PC-3 (cell line): ENCODE data around the gene IL31. TPM values are rescaled to one million over a fixed set of nuclear protein-coding genes. Genes with fewer than 3 reads are reported as not detected.

Experiments
- ATAC-seq: fragments of 200-7000 bp; cut with Tn5 transposase; 2 replicates; pipeline ENCODE4 v1.9.1; 2020; ENCODE audit warnings: mild to moderate bottlenecking, moderate library complexity
- BruUV-seq: library from RNA; stranded (reverse); fragments of 400-500 nt; replicated peaks from 2 replicates; lab custom pipeline; 2021; lab: Mats Ljungman, UMichigan
- CTCF ChIA-PET: fragments of 300-600 bp; sonication (Branson Sonifier 250); formaldehyde crosslinking; loops from one replicate; lab custom pipeline; 2022; ENCODE audit warnings: antibody characterized with exemption; lab: Charles Lee
- POLR2A ChIA-PET: fragments of 300-600 bp; sonication (Branson Sonifier 250); formaldehyde crosslinking; loops from one replicate; lab custom pipeline; 2022; ENCODE audit warnings: antibody characterized with exemption; ENCODE audit not compliant: unreplicated experiment; lab: Charles Lee
- DNase-seq: peaks from one replicate; pipeline ENCODE4 v3.0.0-alpha.2; 2015
- H2AFZ ChIP-seq: fragments of 300-600 bp; sonication (generic); 2 replicates; pipeline ENCODE4 v1.6.0; 2016; ENCODE audit warnings: antibody characterized with exemption, low read length
- H3F3A ChIP-seq: fragments of 300-600 bp; sonication (generic); one replicate; pipeline ENCODE4 v1.6.0; 2017; ENCODE audit warnings: antibody characterized with exemption, low read length, control low read depth, mild to moderate bottlenecking; ENCODE audit not compliant: unreplicated experiment
- H3K27ac ChIP-seq: fragments of 300-600 bp; sonication (generic); 2 replicates; pipeline ENCODE4 v1.5.1; 2016; ENCODE audit warnings: mild to moderate bottlenecking, low read length
- H3K27me3 ChIP-seq: fragments of 300-600 bp; sonication (generic); 2 replicates; pipeline ENCODE4 v1.6.1; 2016; ENCODE audit warnings: low read length, mixed read lengths
- H3K36me3 ChIP-seq: fragments of 300-600 bp; sonication (generic); 2 replicates; pipeline ENCODE4 v1.6.1; 2016; ENCODE audit warnings: low read depth, mixed run types, low read length, mixed read lengths
- H3K4me1 ChIP-seq: fragments of 300-600 bp; sonication (generic); 2 replicates; pipeline ENCODE4 v1.5.1; 2016; ENCODE audit warnings: low read length; ENCODE audit not compliant: insufficient read depth
- H3K4me2 ChIP-seq: fragments of 300-600 bp; sonication (generic); 2 replicates; pipeline ENCODE4 v1.6.0; 2016; ENCODE audit warnings: low read length
- H3K4me3 ChIP-seq: fragments of 300-600 bp; sonication (generic); 2 replicates; pipeline ENCODE4 v1.5.1; 2016; ENCODE audit warnings: mild to moderate bottlenecking, low read length, mixed read lengths
- H3K79me2 ChIP-seq: fragments of 300-600 bp; sonication (generic); 2 replicates; pipeline ENCODE4 v1.6.1; 2017; ENCODE audit warnings: low read length, mixed read lengths
- H3K9ac ChIP-seq: fragments of 300-600 bp; sonication (generic); 2 replicates; pipeline ENCODE4 v1.6.0; 2016; ENCODE audit warnings: mild to moderate bottlenecking, low read length
- H3K9me2 ChIP-seq: fragments of 300-600 bp; sonication (generic); replicated peaks from 2 replicates; pipeline ENCODE4 v1.6.1; 2016; ENCODE audit warnings: mixed run types, low read length, mixed read lengths
- H3K9me3 ChIP-seq: fragments of 300-600 bp; sonication (generic); 2 replicates; pipeline ENCODE4 v1.6.1; 2016; ENCODE audit warnings: low read length, mixed read lengths
- H4K20me1 ChIP-seq: fragments of 300-600 bp; sonication (generic); 2 replicates; pipeline ENCODE4 v1.6.1; 2016; ENCODE audit warnings: low read length, mixed read lengths
- EZH2 ChIP-seq: fragments of 300-600 bp; sonication (generic); IDR thresholded peaks from one replicate; pipeline ENCODE4 v1.6.1; 2017; ENCODE audit warnings: antibody characterized with exemption, mild to moderate bottlenecking, low read length; ENCODE audit not compliant: unreplicated experiment
- EZH2phosphoT487 ChIP-seq: fragments of 300-600 bp; sonication (generic); IDR thresholded peaks from 2 replicates; pipeline ENCODE4 v1.6.1; 2018; ENCODE audit warnings: mild to moderate bottlenecking, antibody characterized with exemption, low read length, borderline replicate concordance
- intact Hi-C: fragments of 100-400 bp; cut with micrococcal nuclease; formaldehyde crosslinking; loops from 2 replicates; pipeline ENCODE4 v1.9.0; 2023
- total RNA-seq: library from RNA; depleted of rRNA; stranded (reverse); fragments of >200 nt; gene quantifications from 2 replicates; pipeline ENCODE4 v1.2.3, GENCODE V29; 2014
- TF ChIP-seq, protein P1 (sequence below): fragments of 300-600 bp; sonication (generic); conservative IDR thresholded peaks from 2 replicates; pipeline ENCODE4 v1.5.1; 2017; ENCODE audit warnings: antibody characterized with exemption, low read depth, mild to moderate bottlenecking, low read length

Gene IL31
- total RNA-seq, 1 experiment from 2014 or later: not detected

DNA sequence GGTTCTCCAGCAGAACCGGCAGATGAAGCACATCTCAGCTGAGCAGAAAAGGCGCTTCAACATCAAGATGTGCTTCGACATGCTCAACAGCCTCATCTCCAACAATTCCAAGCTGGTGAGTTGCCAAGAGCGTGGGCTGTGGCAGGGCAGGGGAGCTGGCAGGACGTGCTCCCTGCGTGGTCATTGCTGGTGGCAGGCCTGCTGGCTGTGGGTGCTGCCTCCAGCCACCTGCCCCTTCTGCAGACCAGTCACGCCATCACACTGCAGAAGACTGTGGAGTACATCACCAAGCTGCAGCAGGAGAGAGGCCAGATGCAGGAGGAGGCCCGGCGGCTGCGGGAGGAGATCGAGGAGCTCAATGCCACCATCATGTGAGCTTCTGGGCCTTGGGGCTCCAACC, 35.8 kb downstream of the IL31 start:
- no peak overlapping the region for H3K27ac ChIP-seq
- CTCF ChIA-PET: no interaction called here
- DNase-seq: no peak
- H3K4me3 ChIP-seq: no peak overlapping the region
- no peak overlapping the region for H3K4me2 ChIP-seq
- TF ChIP-seq EZH2phosphoT487 (no peak), EZH2 (no peak)
- TF ChIP-seq, protein P1, sequence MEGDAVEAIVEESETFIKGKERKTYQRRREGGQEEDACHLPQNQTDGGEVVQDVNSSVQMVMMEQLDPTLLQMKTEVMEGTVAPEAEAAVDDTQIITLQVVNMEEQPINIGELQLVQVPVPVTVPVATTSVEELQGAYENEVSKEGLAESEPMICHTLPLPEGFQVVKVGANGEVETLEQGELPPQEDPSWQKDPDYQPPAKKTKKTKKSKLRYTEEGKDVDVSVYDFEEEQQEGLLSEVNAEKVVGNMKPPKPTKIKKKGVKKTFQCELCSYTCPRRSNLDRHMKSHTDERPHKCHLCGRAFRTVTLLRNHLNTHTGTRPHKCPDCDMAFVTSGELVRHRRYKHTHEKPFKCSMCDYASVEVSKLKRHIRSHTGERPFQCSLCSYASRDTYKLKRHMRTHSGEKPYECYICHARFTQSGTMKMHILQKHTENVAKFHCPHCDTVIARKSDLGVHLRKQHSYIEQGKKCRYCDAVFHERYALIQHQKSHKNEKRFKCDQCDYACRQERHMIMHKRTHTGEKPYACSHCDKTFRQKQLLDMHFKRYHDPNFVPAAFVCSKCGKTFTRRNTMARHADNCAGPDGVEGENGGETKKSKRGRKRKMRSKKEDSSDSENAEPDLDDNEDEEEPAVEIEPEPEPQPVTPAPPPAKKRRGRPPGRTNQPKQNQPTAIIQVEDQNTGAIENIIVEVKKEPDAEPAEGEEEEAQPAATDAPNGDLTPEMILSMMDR: no peak
- H3F3A ChIP-seq: no peaks in the 10 kb centered on the region
- no peak overlapping the region for H2AFZ ChIP-seq
- no peaks in the 10 kb centered on the region for H3K79me2 ChIP-seq
- H3K27me3 ChIP-seq: no peaks in the 10 kb centered on the region
- H4K20me1 ChIP-seq: no peaks in the 10 kb centered on the region
- intact Hi-C loops: no loop called here
- no TSS peak for BruUV-seq
- no peaks in the 10 kb centered on the region for H3K4me1 ChIP-seq
- peaks cover 26% of the 10 kb centered on the region; the same call in 1 of the 2 replicates for H3K36me3 ChIP-seq
- H3K9me3 ChIP-seq: no peaks in the 10 kb centered on the region
- no peak for ATAC-seq
- H3K9ac ChIP-seq: no peak overlapping the region
- no peaks in the 10 kb centered on the region for H3K9me2 ChIP-seq
- POLR2A ChIA-PET: no interaction called here

DNA sequence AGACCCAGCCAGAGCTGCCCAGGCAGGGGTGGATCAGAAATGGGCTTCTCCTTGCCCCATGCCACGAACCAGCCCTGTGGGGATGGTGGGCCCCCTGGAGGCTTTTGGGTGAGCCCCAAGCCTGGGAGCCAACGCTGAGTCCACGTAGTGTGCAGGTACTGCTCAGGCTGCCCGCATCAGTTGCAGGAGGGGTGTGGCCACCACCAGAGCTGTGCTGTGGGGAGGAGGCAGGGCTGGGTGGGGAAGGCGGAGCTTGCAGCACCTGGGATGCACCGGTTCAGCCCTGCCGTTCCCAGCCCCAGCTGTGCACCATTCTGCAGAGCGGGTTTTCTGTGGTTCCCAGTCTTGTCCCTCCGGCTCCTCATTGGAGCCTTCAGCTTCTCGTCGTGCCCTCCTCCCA, 36.3 kb downstream of the IL31 start:
- ATAC-seq (peak; percentile 45), DNase-seq (no peak)
- Histone ChIP-seq H3K27ac (no peak overlapping the region), H3K9ac (no peak overlapping the region), H3K4me1 (no peaks in the 10 kb centered on the region), H3F3A (no peaks in the 10 kb centered on the region), H3K4me2 (no peak overlapping the region), H4K20me1 (no peaks in the 10 kb centered on the region), H3K4me3 (no peak overlapping the region), H3K79me2 (no peaks in the 10 kb centered on the region), H3K36me3 (peaks cover 31% of the 10 kb centered on the region), H3K27me3 (no peaks in the 10 kb centered on the region), H2AFZ (no peak overlapping the region), H3K9me3 (no peaks in the 10 kb centered on the region), H3K9me2 (no peaks in the 10 kb centered on the region)
- no peak for TF ChIP-seq EZH2phosphoT487
- TF ChIP-seq, protein P1: no peak; the same call in 1 of the 2 replicates
- no peak for TF ChIP-seq EZH2
- no TSS peak for BruUV-seq
- CTCF ChIA-PET: no interaction called here
- intact Hi-C loops: no loop called here
- POLR2A ChIA-PET: no interaction called here

DNA sequence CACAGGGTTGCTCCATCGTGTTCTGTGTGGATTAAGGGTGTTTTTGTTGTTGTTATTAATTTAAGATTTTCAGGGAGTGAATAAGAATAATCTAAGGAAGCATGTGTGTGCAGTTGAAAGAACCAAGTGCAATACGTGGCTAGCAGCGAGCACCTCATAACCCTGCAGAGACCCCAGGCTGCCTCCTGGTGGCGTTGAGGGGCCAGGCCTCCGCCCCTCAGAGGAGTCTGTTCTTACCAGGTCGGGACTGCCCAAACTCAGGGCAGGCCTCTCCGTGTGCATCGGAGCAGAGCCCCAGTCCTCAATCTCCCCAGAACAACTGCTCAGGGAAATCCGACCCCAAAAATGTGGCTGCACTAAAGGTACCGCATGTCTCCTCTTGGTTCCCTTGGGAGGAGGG, 36.8 kb downstream of the IL31 start:
- peaks cover 32% of the 10 kb centered on the region for H3K36me3 ChIP-seq
- no peaks in the 10 kb centered on the region for H3K9me3 ChIP-seq
- no peaks in the 10 kb centered on the region for H3K79me2 ChIP-seq
- no peak for ATAC-seq
- DNase-seq: no peak
- POLR2A ChIA-PET: no interaction called here
- no peaks in the 10 kb centered on the region for H3K9me2 ChIP-seq
- H3K27ac ChIP-seq: no peak overlapping the region
- no TSS peak for BruUV-seq
- H3K4me3 ChIP-seq: no peak overlapping the region
- no peaks in the 10 kb centered on the region for H4K20me1 ChIP-seq
- TF ChIP-seq EZH2 (no peak), EZH2phosphoT487 (no peak)
- TF ChIP-seq, protein P1: peak; percentile 33; the same call in 1 of the 2 replicates
- H3F3A ChIP-seq: no peaks in the 10 kb centered on the region
- intact Hi-C loops: no loop called here
- H2AFZ ChIP-seq: no peak overlapping the region
- H3K4me1 ChIP-seq: no peaks in the 10 kb centered on the region
- no peaks in the 10 kb centered on the region for H3K27me3 ChIP-seq
- H3K4me2 ChIP-seq: no peak overlapping the region
- CTCF ChIA-PET: no interaction called here
- no peak overlapping the region for H3K9ac ChIP-seq
